ENCODE measurements around the gene MRPS16.
"Not testable (repeated sequence)": the region's sequence is repeated elsewhere in the genome, so short reads cannot be mapped to it uniquely, and the experiment has no call there.

Gene MRPS16

GRCh38 chr10:73264423-73264822, 12.0 kb upstream of the MRPS16 start:
- Histone ChIP-seq H3K27me3 (no peaks in the 10 kb centered on the region), H3K36me3 (no peaks in the 10 kb centered on the region), H3K9me3 (no peaks in the 10 kb centered on the region; the same call in 1 of the 2 replicates), H3K4me1 (no peaks in the 10 kb centered on the region), H3K4me3 (ENCODE audit: low read depth, low read length) (no peak overlapping the region)
- no peak for TF ChIP-seq CTCF (IDR thresholded peaks at IDR 0.05; ENCODE audit: low read depth, low read length)
- DNase-seq = no peak

GRCh38 chr10:73263693-73264347, 11.4 kb upstream of the MRPS16 start:
- DNase-seq = no peak
- no peak overlapping the region for H3K4me3 ChIP-seq (ENCODE audit: low read depth, low read length)
- no peaks in the 10 kb centered on the region for H3K36me3 ChIP-seq
- no peaks in the 10 kb centered on the region; the same call in 1 of the 2 replicates for H3K9me3 ChIP-seq
- H3K4me1 ChIP-seq = no peaks in the 10 kb centered on the region
- H3K27me3 ChIP-seq = no peaks in the 10 kb centered on the region
- TF ChIP-seq CTCF (IDR thresholded peaks at IDR 0.05; ENCODE audit: low read depth, low read length) = peak; percentile 60

GRCh38 chr10:73262880-73263555, 10.6 kb upstream of the MRPS16 start:
- no peaks in the 10 kb centered on the region for H3K27me3 ChIP-seq
- H3K4me1 ChIP-seq = no peaks in the 10 kb centered on the region
- no peaks in the 10 kb centered on the region; the same call in 1 of the 2 replicates for H3K9me3 ChIP-seq
- no peak overlapping the region for H3K4me3 ChIP-seq (ENCODE audit: low read depth, low read length)
- H3K36me3 ChIP-seq = no peaks in the 10 kb centered on the region
- TF ChIP-seq CTCF (IDR thresholded peaks at IDR 0.05; ENCODE audit: low read depth, low read length) = no peak
- DNase-seq = no peak

- no peak overlapping the region for H3K4me3 ChIP-seq (ENCODE audit: low read depth, low read length)
- TF ChIP-seq CTCF (IDR thresholded peaks at IDR 0.05; ENCODE audit: low read depth, low read length) = no peak
- no peaks in the 10 kb centered on the region; the same call in 1 of the 2 replicates for H3K9me3 ChIP-seq
- no peaks in the 10 kb centered on the region for H3K36me3 ChIP-seq
- DNase-seq = peak; percentile 29
- no peaks in the 10 kb centered on the region for H3K4me1 ChIP-seq
- no peaks in the 10 kb centered on the region for H3K27me3 ChIP-seq
Observed at GRCh38 chr10:73262105-73262730, 9.8 kb upstream of the MRPS16 start.

- Histone ChIP-seq H3K4me1 (no peaks in the 10 kb centered on the region), H3K27me3 (no peaks in the 10 kb centered on the region), H3K36me3 (no peaks in the 10 kb centered on the region), H3K4me3 (ENCODE audit: low read depth, low read length) (no peak overlapping the region), H3K9me3 (no peaks in the 10 kb centered on the region; the same call in 1 of the 2 replicates)
- no peak for DNase-seq
- no peak for TF ChIP-seq CTCF (IDR thresholded peaks at IDR 0.05; ENCODE audit: low read depth, low read length)
Observed at GRCh38 chr10:73261362-73261995, 9.0 kb upstream of the MRPS16 start.

GRCh38 chr10:73258612-73259011, 6.2 kb upstream of the MRPS16 start:
- not testable (repeated sequence) for H3K4me1 ChIP-seq; H3K9me3 ChIP-seq; H3K4me3 ChIP-seq (ENCODE audit: low read depth, low read length); H3K27me3 ChIP-seq; DNase-seq; H3K36me3 ChIP-seq
